Muscle layer of colon (tissue), 2 donors: ENCODE results near the gene PCDHGA9.
"Not testable (repeated sequence)": the region's sequence is repeated elsewhere in the genome, so short reads cannot be mapped to it uniquely, and the experiment has no call there.

Experiments
- H3K27ac ChIP-seq: one replicate; pipeline ENCODE4 v1.7.0; 2013; ENCODE audit warnings: low read depth, mild to moderate bottlenecking, low read length, moderate library complexity
- H3K27me3 ChIP-seq, 2 donors: one replicate each; pipeline ENCODE4 v1.7.0; 2013; ENCODE audit warnings: low read length in 2 of 2, mild to moderate bottlenecking in 2 of 2; ENCODE audit not compliant: insufficient read depth in 2 of 2, control insufficient read depth in 1 of 2
- H3K36me3 ChIP-seq: one replicate; pipeline ENCODE4 v1.7.0; 2013; ENCODE audit warnings: mild to moderate bottlenecking, low read length; ENCODE audit not compliant: insufficient read depth
- H3K4me1 ChIP-seq: one replicate; pipeline ENCODE4 v1.7.0; 2013; ENCODE audit warnings: mild to moderate bottlenecking, low read length; ENCODE audit not compliant: insufficient read depth
- H3K4me3 ChIP-seq, 2 donors: one replicate each; pipeline ENCODE4 v1.7.0; 2013; ENCODE audit warnings: low read length in 2 of 2, low read depth in 1 of 2, mild to moderate bottlenecking in 1 of 2, moderate library complexity in 1 of 2
- H3K9ac ChIP-seq: one replicate; pipeline ENCODE4 v1.7.0; 2013; ENCODE audit warnings: low read length
- H3K9me3 ChIP-seq: one replicate; pipeline ENCODE4 v1.7.0; 2013; ENCODE audit warnings: mild to moderate bottlenecking, low read length
- donor health status: abdominal sarcoma.
- donor health status: Adenocarcinoma of cecum.

PCDHGA9 gene

GRCh38 chr5:141407790-141408505 is 5.4 kb downstream of the PCDHGA9 start, which contains the start of gene PCDHGB6:
Gene PCDHGB6 (plus strand): TSS chr5:141408021. CDS start chr5:141408203, 182 bp downstream.
- H3K9me3 ChIP-seq: peaks cover 86% of the 10 kb centered on the region
- H3K9ac ChIP-seq, H3K27me3 ChIP-seq, H3K27ac ChIP-seq, H3K4me1 ChIP-seq, H3K36me3 ChIP-seq: not testable (repeated sequence)
- peak within 1 kb of the TSS in 1 of 2 donors; percentile 49 for H3K4me3 ChIP-seq

- Histone ChIP-seq H3K4me3 (peak overlapping the region; percentile 11 to 49), H3K27ac (no peak overlapping the region), H3K27me3 (no peaks in the 10 kb centered on the region), H3K9ac (no peak overlapping the region), H3K36me3 (no peaks in the 10 kb centered on the region), H3K9me3 (peaks cover 82% of the 10 kb centered on the region), H3K4me1 (no peaks in the 10 kb centered on the region)
These were observed 7.2 kb downstream of the PCDHGA9 start for GRCh38 chr5:141409598-141410306.

GRCh38 chr5:141411575-141411974 is 9.0 kb downstream of the PCDHGA9 start:
- no peaks in the 10 kb centered on the region for H3K36me3 ChIP-seq
- peak overlapping the region in 1 of 2 donors; percentile 35 for H3K4me3 ChIP-seq
- H3K27ac ChIP-seq: no peak overlapping the region
- H3K9me3 ChIP-seq: peaks cover 81% of the 10 kb centered on the region
- no peaks in the 10 kb centered on the region for H3K27me3 ChIP-seq
- no peak overlapping the region for H3K9ac ChIP-seq
- no peaks in the 10 kb centered on the region for H3K4me1 ChIP-seq

GRCh38 chr5:141412854-141413539 is 10.4 kb downstream of the PCDHGA9 start, which contains the start of gene PCDHGA10:
Gene PCDHGA10 (plus strand): TSS chr5:141412987. CDS start chr5:141413176, 189 bp downstream.
- no peaks in the 10 kb centered on the region for H3K27me3 ChIP-seq
- H3K4me1 ChIP-seq: no peaks in the 10 kb centered on the region
- H3K36me3 ChIP-seq: no peaks in the 10 kb centered on the region
- no peak within 1 kb of the TSS for H3K9ac ChIP-seq
- H3K4me3 ChIP-seq: peak within 1 kb of the TSS in 1 of 2 donors; percentile 51
- H3K27ac ChIP-seq: no peak within 1 kb of the TSS
- peaks cover 73% of the 10 kb centered on the region for H3K9me3 ChIP-seq

GRCh38 chr5:141413540-141414069 is 11.0 kb downstream of the PCDHGA9 start:
- H3K36me3 ChIP-seq: no peaks in the 10 kb centered on the region
- H3K4me3 ChIP-seq: peak overlapping the region in 1 of 2 donors; percentile 51
- no peak overlapping the region for H3K27ac ChIP-seq
- H3K9me3 ChIP-seq: peaks cover 73% of the 10 kb centered on the region
- no peaks in the 10 kb centered on the region for H3K27me3 ChIP-seq
- H3K4me1 ChIP-seq: no peaks in the 10 kb centered on the region
- H3K9ac ChIP-seq: no peak overlapping the region

GRCh38 chr5:141414548-141415274 is 12.1 kb downstream of the PCDHGA9 start:
- H3K9ac ChIP-seq, H3K4me1 ChIP-seq, H3K4me3 ChIP-seq, H3K36me3 ChIP-seq, H3K27me3 ChIP-seq, H3K27ac ChIP-seq: not testable (repeated sequence)
- peaks cover 73% of the 10 kb centered on the region for H3K9me3 ChIP-seq

- H3K36me3 ChIP-seq: not testable (repeated sequence)
These were observed 12.7 kb downstream of the PCDHGA9 start for GRCh38 chr5:141415275-141415618.

GRCh38 chr5:141417494-141418172 is 15.1 kb downstream of the PCDHGA9 start, which contains the start of gene PCDHGB7:
Gene PCDHGB7 (plus strand): TSS chr5:141417677. CDS start chr5:141417860, 183 bp downstream.
- H3K36me3 ChIP-seq, H3K9ac ChIP-seq, H3K4me1 ChIP-seq, H3K27me3 ChIP-seq, H3K27ac ChIP-seq: not testable (repeated sequence)
- peaks cover 74% of the 10 kb centered on the region for H3K9me3 ChIP-seq
- H3K4me3 ChIP-seq: peak within 1 kb of the TSS; percentile 39 to 47

More at GRCh38 chr5:141415275-141415618, 12.7 kb downstream of the PCDHGA9 start:
- peaks cover 73% of the 10 kb centered on the region for H3K9me3 ChIP-seq
- H3K9ac ChIP-seq, H3K4me3 ChIP-seq, H3K27me3 ChIP-seq, H3K27ac ChIP-seq, H3K4me1 ChIP-seq: not testable (repeated sequence)

GRCh38 chr5:141419074-141419880 is 16.7 kb downstream of the PCDHGA9 start:
- Histone ChIP-seq H3K9ac (no peak overlapping the region), H3K9me3 (peaks cover 69% of the 10 kb centered on the region), H3K36me3 (no peaks in the 10 kb centered on the region), H3K27ac (no peak overlapping the region), H3K4me1 (no peaks in the 10 kb centered on the region), H3K27me3 (no peaks in the 10 kb centered on the region), H3K4me3 (peak overlapping the region in 1 of 2 donors; percentile 39)
